ENCODE data around the gene MAP2K5. TPM values are rescaled to one million over a fixed set of nuclear protein-coding genes. Genes with fewer than 3 reads are reported as not detected.

Gene MAP2K5
- total and polyA plus RNA-seq, 10 of the 15 experiments (the other 5 are each of a cell fraction or from before 2014, with no cell fraction given) = 1.3 to 19.4 (median 9.6) TPM

GRCh38 chr15:67753891-67754290, 211.4 kb downstream of the MAP2K5 start (continued):
- TF ChIP-seq MLLT1 (IDR thresholded peaks at IDR 0.05) (no peak), MTA2 (IDR thresholded peaks at IDR 0.05; ENCODE audit: low read depth) (no peak)

DNA sequence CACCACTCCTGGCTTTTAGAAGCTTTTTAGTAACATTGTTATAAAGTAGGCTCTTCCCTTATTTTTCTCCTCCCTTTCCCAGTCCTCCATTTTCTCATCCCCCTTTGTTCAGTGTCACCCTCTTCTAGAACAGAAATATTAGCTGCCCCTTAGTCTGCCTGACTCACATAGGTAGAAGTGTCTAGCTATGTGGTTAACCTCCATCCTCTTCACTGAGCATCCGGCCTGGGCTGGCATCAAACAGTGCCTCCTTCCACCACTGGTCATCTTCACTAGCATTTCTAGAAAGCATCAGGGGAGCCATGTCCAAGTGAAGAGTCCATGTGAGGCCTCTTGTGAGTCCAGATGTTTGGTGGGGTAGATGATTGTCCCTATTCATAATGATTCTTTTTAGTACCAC, 212.8 kb downstream of the MAP2K5 start:
- Histone ChIP-seq H3K36me3 (ENCODE audit: control insufficient read depth in 2 of 2, insufficient read depth in 2 of 2, low read length in 1 of 2) (no peaks in the 10 kb centered on the region), H3K9me3 (replicated peaks; ENCODE audit: control insufficient read depth, insufficient read depth, low read length) (no peaks in the 10 kb centered on the region), H3K4me3 (no peak overlapping the region), H3K27me3 (replicated peaks in 1 of 2; ENCODE audit: control insufficient read depth in 2 of 2, insufficient read depth in 2 of 2, low read length in 1 of 2) (no peaks in the 10 kb centered on the region), H3K9ac (ENCODE audit: control insufficient read depth, insufficient read depth, low read length) (no peak overlapping the region), H4K20me1 (ENCODE audit: control insufficient read depth, insufficient read depth) (no peaks in the 10 kb centered on the region), H3K27ac (ENCODE audit: control insufficient read depth, insufficient read depth) (no peak overlapping the region), H3K4me1 (ENCODE audit: control insufficient read depth, insufficient read depth, low read length) (peaks cover 7% of the 10 kb centered on the region; the same call in 1 of the 2 replicates), H3K4me2 (ENCODE audit: control insufficient read depth, insufficient read depth) (no peak overlapping the region), H2AFZ (ENCODE audit: control insufficient read depth, low read depth, low read length) (no peak overlapping the region), H3K79me2 (ENCODE audit: control insufficient read depth, insufficient read depth, low read length) (no peaks in the 10 kb centered on the region)
- SMC1A ChIA-PET (ENCODE audit: uncharacterized antibody, unreplicated experiment) = interaction anchor here (1.1 kb wide), 1 partner anchor 57 kb away, joined by 3 read pairs; no protein-coding TSS in a partner anchor
- no peak for DNase-seq (ENCODE audit: low read depth, low spot score)
- in situ Hi-C loops (cut with MboI) = no loop called here
- intact Hi-C loops (cut with micrococcal nuclease; ENCODE audit: unreplicated experiment) = no loop called here
- CTCF ChIA-PET = interaction anchor here (1.0 to 1.2 kb wide), 2 partner anchors 15 to 35 kb away, joined by 3 read pairs; no protein-coding TSS in a partner anchor
- no peak for FAIRE-seq
- POLR2A ChIA-PET = no interaction called here
- no TSS peak for BruUV-seq (replicated peaks)
- ATAC-seq = no peak
- RAD21 ChIA-PET (ENCODE audit: unreplicated experiment) = interaction anchor here (1.2 to 2.8 kb wide), 2 partner anchors 11 to 296 kb away, joined by 3 to 8 read pairs; no protein-coding TSS in a partner anchor
- WGBS (ENCODE audit: insufficient coverage, insufficient replicate concordance, low lambda C conversion rate, missing lambda C conversion rate) = 0% methylated on average over 1 of the region's 1 CpG
- no peak for TF ChIP-seq SP1 (IDR thresholded peaks at IDR 0.05; ENCODE audit: low read depth, low read length)
- no peak for TF ChIP-seq STAT3 (IDR thresholded peaks at IDR 0.05; ENCODE audit: low read depth, low read length)
- TF ChIP-seq EED (IDR thresholded peaks at IDR 0.05; ENCODE audit: low read depth) = no peak
- TF ChIP-seq HDGF (IDR thresholded peaks at IDR 0.05) = no peak
- no peak for TF ChIP-seq JUNB (IDR thresholded peaks at IDR 0.05)
- TF ChIP-seq, protein P1, sequence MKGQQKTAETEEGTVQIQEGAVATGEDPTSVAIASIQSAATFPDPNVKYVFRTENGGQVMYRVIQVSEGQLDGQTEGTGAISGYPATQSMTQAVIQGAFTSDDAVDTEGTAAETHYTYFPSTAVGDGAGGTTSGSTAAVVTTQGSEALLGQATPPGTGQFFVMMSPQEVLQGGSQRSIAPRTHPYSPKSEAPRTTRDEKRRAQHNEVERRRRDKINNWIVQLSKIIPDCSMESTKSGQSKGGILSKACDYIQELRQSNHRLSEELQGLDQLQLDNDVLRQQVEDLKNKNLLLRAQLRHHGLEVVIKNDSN (IDR thresholded peaks at IDR 0.05; ENCODE audit: borderline replicate concordance, extremely low read length, insufficient read depth, low read depth, low read length) = no peak
- TF ChIP-seq ZNF217 (IDR thresholded peaks at IDR 0.05) = no peak
- no peak for TF ChIP-seq BACH1 (IDR thresholded peaks at IDR 0.05; ENCODE audit: borderline replicate concordance)
- TF ChIP-seq FOXK2 (IDR thresholded peaks at IDR 0.05) = no peak
- no peak for TF ChIP-seq RELB (IDR thresholded peaks at IDR 0.05; ENCODE audit: low read depth)
- TF ChIP-seq ZBED1 (IDR thresholded peaks at IDR 0.05; ENCODE audit: borderline replicate concordance) = no peak
- TF ChIP-seq FOS (IDR thresholded peaks at IDR 0.05; ENCODE audit: borderline replicate concordance, extremely low read depth, insufficient read length) = no peak
- no peak for TF ChIP-seq REST (IDR thresholded peaks at IDR 0.05; ENCODE audit: low read depth, low read length)
- TF ChIP-seq IRF4 (IDR thresholded peaks at IDR 0.05; ENCODE audit: low read depth, low read length) = no peak
- no peak for TF ChIP-seq PAX8 (IDR thresholded peaks at IDR 0.05)
- no peak for TF ChIP-seq MTA2 (IDR thresholded peaks at IDR 0.05; ENCODE audit: low read depth)
- TF ChIP-seq RCOR1 (conservative IDR thresholded peaks at IDR 0.05; ENCODE audit: low read depth, low read length) = no peak

All from GM12878 (cell line).